ENCODE data around the gene LMX1B. TPM values are rescaled to one million over a fixed set of nuclear protein-coding genes. Genes with fewer than 3 reads are reported as not detected.

LMX1B gene
- not detected in 2 replicates for total RNA-seq

GRCh38 chr9:126613651-126614050, at the start of gene LMX1B:
Gene LMX1B, plus strand, starts transcription at chr9:126613928. Its CDS starts 522 bp downstream, at chr9:126614450.

Other genes with a start within 250 kb of the LMX1B start
- 3.7 and 3.9 TPM in 2 replicates for gene ZBTB43, start 191.1 kb downstream of the LMX1B start, total RNA-seq
- 1.2 and 2.5 TPM in 2 replicates for gene ZBTB34, start 246.7 kb downstream of the LMX1B start, total RNA-seq